Activated T-cell treated with anti-CD3 and anti-CD28 coated beads, Interleukin-2, amount 50 U/mL, for 72 hours (primary cell): ENCODE results near the gene IGSF9B. TPM values are rescaled to one million over a fixed set of nuclear protein-coding genes. Genes with fewer than 3 reads are reported as not detected.
A peak's percentile ranks its signal among the peaks of the same experiment; 100 is the strongest.

Experiments used
- ATAC-seq, 2 donors: fragments of 150-1000 bp; cut with Tn5 transposase; replicated peaks in 1 of 2; 2 replicates each; pipeline ENCODE4 v1.10.0; 2021; ENCODE audit warnings: moderate library complexity in 2 of 2, mild to moderate bottlenecking in 1 of 2
- DNase-seq, 2 donors: peaks; one replicate each; pipeline ENCODE4 v3.0.0; 2021 to 2022; ENCODE audit warnings: mixed read lengths in 1 of 2
- H3K27ac Mint-ChIP-seq: one replicate; pipeline ENCODE4 v1.8.0; 2022; ENCODE audit warnings: mild to moderate bottlenecking, moderate library complexity, mixed read lengths
- H3K27me3 Mint-ChIP-seq: one replicate; pipeline ENCODE4 v1.8.0; 2022; ENCODE audit warnings: low read depth, mixed read lengths
- H3K36me3 Mint-ChIP-seq, 2 donors: one replicate each; pipeline ENCODE4 v1.8.0; 2022; ENCODE audit warnings: mixed read lengths in 2 of 2, mild to moderate bottlenecking in 1 of 2; ENCODE audit not compliant: insufficient read depth in 2 of 2
- H3K4me1 Mint-ChIP-seq: one replicate; pipeline ENCODE4 v1.8.0; 2022; ENCODE audit warnings: low read depth, mixed read lengths
- H3K4me3 Mint-ChIP-seq, 2 donors: one replicate each; pipeline ENCODE4 v1.8.0; 2022; ENCODE audit warnings: mild to moderate bottlenecking in 2 of 2, mixed read lengths in 2 of 2, moderate library complexity in 2 of 2
- H3K9me3 Mint-ChIP-seq, 2 donors: one replicate each; pipeline ENCODE4 v1.8.0; 2022; ENCODE audit warnings: mixed read lengths in 2 of 2
- total RNA-seq, 2 donors: library from RNA; stranded (reverse); gene quantifications; one replicate each; pipeline ENCODE4 v1.2.3, GENCODE V29; 2022

The IGSF9B gene
- total RNA-seq, 2 donors from 2014 or later = 81.8 to 87.0 TPM

DNA sequence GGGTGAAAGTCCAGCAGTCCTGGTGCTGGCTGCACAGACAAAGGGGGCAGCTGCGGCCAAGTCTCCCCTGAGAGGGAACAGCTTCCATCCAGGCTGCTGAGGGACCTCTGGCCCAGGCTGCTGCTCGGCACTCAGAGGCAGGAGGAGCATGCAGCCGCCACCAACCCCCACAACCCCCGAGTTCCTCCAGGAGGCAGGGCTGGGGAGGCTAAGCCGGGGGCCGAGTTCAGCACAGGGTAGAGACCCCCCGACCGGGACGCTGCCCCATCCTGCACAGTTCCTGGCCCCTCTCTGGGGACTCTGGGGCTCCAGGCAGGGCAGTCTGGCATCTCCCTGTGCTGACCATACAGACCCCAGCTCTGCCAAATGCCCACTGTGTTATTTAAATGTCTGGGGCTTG lies 20.2 kb downstream of the IGSF9B start:
- Mint-ChIP-seq H3K9me3 (peaks cover 0 to 2% of the 10 kb centered on the region in 2 donors), H3K27ac (no peak overlapping the region), H3K27me3 (no peaks in the 10 kb centered on the region), H3K36me3 (peaks cover 12 to 24% of the 10 kb centered on the region in 2 donors), H3K4me1 (peaks cover 5% of the 10 kb centered on the region), H3K4me3 (no peak overlapping the region)
- DNase-seq = no peak
- ATAC-seq = no peak

DNA sequence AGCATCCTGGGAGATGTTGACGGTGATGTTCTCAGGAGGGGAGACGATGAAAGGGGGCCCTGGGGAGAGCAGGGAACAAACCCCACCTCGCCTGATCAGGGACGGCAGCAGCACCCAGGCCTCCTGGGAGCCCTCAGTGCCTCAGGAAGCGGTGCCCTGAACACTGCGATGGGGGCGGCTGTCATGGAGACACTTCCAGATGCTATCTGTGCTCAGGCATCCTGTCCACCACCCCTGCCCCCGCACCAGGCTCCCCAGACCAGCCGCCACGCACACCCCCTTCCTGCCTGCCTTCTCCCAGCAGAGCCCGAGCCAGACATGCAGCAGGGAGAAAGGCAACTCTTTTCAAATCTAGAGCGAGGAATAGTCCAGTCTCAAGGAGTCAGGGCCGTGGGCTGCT lies 20.6 kb downstream of the IGSF9B start:
- peaks cover 0 to 2% of the 10 kb centered on the region in 2 donors for H3K9me3 Mint-ChIP-seq
- ATAC-seq (no peak), DNase-seq (no peak)
- H3K27me3 Mint-ChIP-seq = no peaks in the 10 kb centered on the region
- H3K4me1 Mint-ChIP-seq = peaks cover 5% of the 10 kb centered on the region
- H3K27ac Mint-ChIP-seq = no peak overlapping the region
- no peak overlapping the region for H3K4me3 Mint-ChIP-seq
- peaks cover 12 to 22% of the 10 kb centered on the region in 2 donors for H3K36me3 Mint-ChIP-seq

DNA sequence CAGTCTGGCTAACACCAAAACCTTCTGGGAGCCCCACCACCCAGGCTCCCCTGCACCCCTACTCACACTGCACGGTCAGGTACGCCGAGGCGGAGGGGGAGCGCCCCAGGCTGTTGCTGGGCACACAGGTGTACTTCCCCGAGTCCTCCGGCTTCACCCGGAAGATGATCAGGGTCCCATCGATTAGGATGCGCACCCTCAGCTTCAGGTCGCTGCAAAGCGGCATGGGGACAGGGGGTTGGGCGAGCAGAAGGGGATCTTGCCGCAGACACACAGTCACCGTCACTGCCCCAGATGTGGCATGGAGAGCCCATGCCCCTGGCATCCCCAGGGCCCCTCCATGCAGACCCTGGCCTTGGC lies 21.2 kb downstream of the IGSF9B start:
- Mint-ChIP-seq H3K36me3 (peaks cover 11 to 19% of the 10 kb centered on the region in 2 donors), H3K4me1 (peaks cover 8% of the 10 kb centered on the region), H3K27ac (no peak overlapping the region), H3K4me3 (no peak overlapping the region), H3K27me3 (no peaks in the 10 kb centered on the region), H3K9me3 (peaks cover 0 to 2% of the 10 kb centered on the region in 2 donors)
- DNase-seq (no peak), ATAC-seq (no peak)

DNA sequence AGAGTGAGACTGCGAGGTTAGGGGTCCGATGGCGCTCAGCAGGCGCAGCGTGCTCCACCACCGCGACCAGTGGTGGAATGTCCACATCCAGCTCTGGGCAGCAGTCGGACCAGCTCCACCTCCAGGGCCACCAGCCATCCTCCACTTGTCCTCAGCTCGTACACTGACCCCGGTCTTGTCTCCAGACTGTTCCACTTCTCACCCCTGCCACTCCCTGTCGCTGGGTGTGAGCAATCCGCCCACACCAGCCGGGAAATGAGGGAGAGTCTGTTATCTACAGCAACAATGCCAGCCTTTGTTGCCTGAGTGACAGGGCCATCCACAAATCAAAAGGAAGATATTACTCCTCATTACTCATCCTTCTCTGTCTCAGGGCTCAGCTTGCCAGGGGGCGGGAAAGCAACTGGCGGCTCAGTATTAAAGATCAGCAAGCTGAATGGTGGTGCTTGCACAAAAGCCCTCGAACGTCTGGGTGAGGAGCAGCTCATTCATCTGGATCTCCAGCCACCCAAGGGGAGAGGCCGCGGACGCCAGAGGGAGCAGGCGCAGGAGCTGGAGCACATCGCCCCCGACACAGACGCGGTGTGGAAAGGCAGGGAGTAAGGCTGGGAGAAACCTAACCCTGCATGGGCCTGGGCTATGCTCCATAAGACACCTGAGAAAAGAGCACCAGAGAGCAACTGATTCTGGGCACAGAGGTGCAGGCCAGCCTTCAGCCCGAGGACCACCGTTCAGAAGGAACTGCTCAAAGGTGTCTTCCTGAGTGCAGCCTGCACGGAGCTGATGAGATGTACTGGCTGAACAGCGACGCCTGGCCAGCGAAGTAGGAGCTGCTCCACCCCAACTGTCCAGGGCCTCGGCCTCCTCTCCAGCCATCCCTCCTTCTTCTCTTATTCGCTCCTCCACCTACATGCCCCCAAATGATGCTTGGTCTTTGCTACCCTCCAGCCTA lies 21.9 kb downstream of the IGSF9B start:
- Mint-ChIP-seq H3K27me3 (no peaks in the 10 kb centered on the region), H3K4me3 (no peak overlapping the region), H3K9me3 (no peaks in the 10 kb centered on the region), H3K27ac (no peak overlapping the region), H3K4me1 (peaks cover 13% of the 10 kb centered on the region), H3K36me3 (peaks cover 4 to 13% of the 10 kb centered on the region in 2 donors)
- no peak for DNase-seq
- peak; percentile 25 to 48 for ATAC-seq

DNA sequence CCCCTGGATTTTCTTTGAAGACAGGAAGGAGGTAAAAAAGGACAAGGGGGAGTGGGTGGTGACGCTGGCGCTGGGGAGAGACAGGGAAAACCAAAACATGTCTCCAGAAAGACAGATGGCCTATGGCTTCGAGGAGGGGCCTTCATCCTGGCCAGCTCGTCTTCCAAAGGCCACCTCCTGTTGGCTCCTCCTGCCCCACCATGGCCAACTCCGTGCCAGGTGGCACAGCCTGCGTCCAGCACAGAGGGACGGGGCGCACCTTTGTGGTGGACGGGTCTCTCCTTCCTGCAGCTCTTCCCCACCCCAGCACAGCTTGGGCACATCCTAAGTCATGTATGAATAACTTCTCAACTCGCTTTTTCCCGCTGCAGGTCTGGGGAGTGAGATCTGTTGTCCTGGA lies 22.7 kb downstream of the IGSF9B start:
- Mint-ChIP-seq H3K4me1 (peaks cover 17% of the 10 kb centered on the region), H3K36me3 (peaks cover 0 to 6% of the 10 kb centered on the region in 2 donors), H3K4me3 (no peak overlapping the region), H3K27me3 (no peaks in the 10 kb centered on the region), H3K27ac (no peak overlapping the region), H3K9me3 (no peaks in the 10 kb centered on the region)
- ATAC-seq (no peak), DNase-seq (no peak)

DNA sequence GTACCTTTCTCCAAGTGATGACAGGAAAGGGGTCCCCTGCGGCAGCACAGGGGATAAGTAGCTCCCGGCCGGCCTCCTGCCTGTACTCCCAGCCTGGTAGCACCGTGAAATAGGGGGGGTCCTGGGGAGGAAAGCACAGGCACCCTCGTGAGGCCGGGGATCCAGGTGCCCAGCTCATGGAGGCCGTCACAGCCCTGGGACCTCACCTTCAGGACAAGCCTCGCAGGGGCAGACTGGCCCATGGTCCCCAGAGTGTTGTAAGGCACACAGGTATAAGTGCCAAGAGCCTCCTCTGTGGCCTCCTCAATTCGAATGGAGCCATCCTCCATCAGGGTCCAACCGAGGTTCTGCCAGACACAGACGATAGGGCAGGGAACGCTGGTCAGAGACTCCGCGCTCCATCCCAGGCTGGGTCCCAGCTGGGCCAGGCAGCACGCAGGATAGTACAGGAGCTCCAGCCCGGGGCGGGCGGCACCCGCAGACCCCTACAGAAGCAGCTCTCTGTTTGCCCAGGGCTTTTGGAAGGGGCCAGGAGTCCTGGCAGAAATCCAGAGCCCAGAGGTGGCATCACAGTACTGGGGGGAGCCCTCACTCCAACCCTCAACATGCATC lies 25.2 kb downstream of the IGSF9B start:
- H3K36me3 Mint-ChIP-seq = peaks cover 0 to 4% of the 10 kb centered on the region in 2 donors
- no peak overlapping the region for H3K4me3 Mint-ChIP-seq
- no peaks in the 10 kb centered on the region for H3K9me3 Mint-ChIP-seq
- DNase-seq (no peak), ATAC-seq (no peak)
- peaks cover 35% of the 10 kb centered on the region for H3K4me1 Mint-ChIP-seq
- H3K27ac Mint-ChIP-seq = no peak overlapping the region
- H3K27me3 Mint-ChIP-seq = no peaks in the 10 kb centered on the region

DNA sequence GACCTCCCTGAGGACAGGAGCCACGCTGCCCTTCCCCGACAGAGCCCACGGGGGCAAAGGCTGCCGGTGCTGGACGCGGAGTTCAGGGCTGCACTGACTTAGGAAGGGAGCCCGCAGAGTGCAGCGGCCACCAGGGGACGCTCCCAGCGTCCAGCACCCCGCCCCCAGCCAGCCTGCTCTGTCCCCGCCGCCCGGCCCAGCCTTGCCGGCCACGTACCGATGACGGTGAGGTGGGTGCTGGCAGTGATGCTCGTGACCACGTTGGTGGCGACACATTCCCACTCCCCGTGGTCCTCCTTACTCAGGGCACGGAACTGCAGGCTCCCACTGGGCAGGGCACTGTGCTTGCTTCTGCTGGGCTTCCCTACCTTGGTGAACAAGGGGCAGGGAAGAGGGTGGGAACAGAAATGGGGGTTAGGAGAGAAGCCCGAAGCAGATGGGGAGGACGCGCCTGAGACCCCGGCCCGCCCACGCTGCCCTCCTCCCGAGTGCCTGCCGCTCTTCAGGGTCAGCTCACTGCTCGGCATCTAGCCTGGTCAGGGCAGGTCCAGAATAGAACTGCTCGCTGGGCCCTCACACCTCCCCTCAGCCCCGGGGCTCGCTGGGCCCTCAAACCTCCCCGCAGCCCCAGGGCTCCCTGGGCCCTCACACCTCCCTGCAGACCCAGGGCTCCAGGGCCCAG lies 25.9 kb downstream of the IGSF9B start:
- ATAC-seq = no peak
- no peak overlapping the region for H3K4me3 Mint-ChIP-seq
- H3K9me3 Mint-ChIP-seq = no peaks in the 10 kb centered on the region
- H3K27me3 Mint-ChIP-seq = no peaks in the 10 kb centered on the region
- H3K36me3 Mint-ChIP-seq = peaks cover 0 to 2% of the 10 kb centered on the region in 2 donors
- no peak overlapping the region for H3K27ac Mint-ChIP-seq
- DNase-seq = no peak
- H3K4me1 Mint-ChIP-seq = peaks cover 35% of the 10 kb centered on the region

DNA sequence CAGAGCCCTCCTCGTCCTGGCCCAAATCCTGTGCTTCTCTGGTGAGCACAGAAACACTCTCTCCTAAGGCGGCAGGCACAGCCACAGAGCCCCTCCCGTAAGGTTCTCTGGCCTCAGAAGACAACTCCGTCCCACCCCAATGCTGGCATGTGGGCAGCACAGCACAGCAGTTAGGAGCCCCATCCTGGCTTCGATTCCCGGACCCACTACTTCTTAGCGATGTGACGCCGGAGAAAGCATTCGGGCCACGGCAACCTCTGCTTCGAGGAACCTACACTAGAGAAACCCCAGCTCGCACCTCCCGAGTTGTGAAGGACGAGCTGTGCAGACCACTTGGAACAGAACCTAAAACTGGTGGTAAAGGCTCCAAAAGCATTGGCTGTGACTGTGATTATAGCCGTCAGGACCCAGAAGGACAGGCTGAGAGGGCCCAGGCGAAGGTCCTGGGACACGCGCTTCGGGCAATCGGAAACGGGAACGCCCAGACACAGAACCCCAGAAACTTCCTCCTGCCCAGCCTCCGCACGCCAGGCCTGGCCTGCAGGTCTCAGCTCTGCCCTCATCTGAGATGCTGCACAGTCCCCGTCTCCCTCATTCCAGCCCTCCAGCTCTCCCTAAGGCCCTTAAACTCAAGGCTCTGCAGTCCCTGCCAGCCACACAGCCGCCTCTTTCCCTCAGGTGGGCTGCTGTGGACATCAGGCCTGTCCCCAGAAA lies 26.6 kb downstream of the IGSF9B start:
- H3K9me3 Mint-ChIP-seq = no peaks in the 10 kb centered on the region
- H3K4me1 Mint-ChIP-seq = peaks cover 35% of the 10 kb centered on the region
- H3K36me3 Mint-ChIP-seq = peaks cover 0 to 8% of the 10 kb centered on the region in 2 donors
- H3K27me3 Mint-ChIP-seq = no peaks in the 10 kb centered on the region
- DNase-seq (no peak), ATAC-seq (no peak)
- H3K4me3 Mint-ChIP-seq = peak overlapping the region in 1 of 2 donors; percentile 22
- H3K27ac Mint-ChIP-seq = no peak overlapping the region

DNA sequence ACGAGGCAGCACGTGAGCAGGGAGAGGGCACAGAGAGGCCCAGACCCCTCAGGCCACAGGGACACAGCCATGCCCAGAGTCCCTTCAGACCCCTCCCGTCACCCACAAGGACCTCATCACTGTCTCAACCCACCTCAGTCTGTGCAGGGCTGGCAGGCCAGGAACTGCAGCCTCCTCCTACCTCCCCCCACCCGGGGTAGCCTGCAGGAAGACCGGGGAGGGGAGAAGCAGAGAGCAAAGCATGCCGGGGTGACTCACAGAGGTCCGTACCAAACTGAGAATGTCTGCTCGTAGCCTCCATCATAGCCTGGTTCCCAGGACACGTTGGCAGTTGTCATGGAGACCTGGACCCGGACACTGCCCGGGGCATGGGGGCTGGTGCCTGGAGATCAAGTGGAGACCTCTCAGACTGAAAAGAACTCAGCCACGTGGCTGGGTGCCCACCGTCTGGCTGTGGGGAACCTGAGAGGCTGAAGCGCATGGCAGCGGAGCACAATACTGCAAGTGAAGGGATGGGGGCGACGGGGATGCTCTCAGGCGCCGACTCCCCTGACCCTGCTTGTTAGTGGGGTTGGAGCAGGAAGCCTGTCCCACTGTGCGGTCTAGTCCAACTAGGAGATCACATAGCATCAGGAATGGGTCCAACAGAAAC lies 27.2 kb downstream of the IGSF9B start:
- H3K27ac Mint-ChIP-seq = peak overlapping the region; percentile 88
- DNase-seq (peak; percentile 30 to 32), ATAC-seq (peak; percentile 1)
- H3K9me3 Mint-ChIP-seq = no peaks in the 10 kb centered on the region
- H3K4me1 Mint-ChIP-seq = peaks cover 35% of the 10 kb centered on the region
- H3K36me3 Mint-ChIP-seq = peaks cover 0 to 11% of the 10 kb centered on the region in 2 donors
- H3K4me3 Mint-ChIP-seq = peak overlapping the region; percentile 74 to 85
- H3K27me3 Mint-ChIP-seq = no peaks in the 10 kb centered on the region

DNA sequence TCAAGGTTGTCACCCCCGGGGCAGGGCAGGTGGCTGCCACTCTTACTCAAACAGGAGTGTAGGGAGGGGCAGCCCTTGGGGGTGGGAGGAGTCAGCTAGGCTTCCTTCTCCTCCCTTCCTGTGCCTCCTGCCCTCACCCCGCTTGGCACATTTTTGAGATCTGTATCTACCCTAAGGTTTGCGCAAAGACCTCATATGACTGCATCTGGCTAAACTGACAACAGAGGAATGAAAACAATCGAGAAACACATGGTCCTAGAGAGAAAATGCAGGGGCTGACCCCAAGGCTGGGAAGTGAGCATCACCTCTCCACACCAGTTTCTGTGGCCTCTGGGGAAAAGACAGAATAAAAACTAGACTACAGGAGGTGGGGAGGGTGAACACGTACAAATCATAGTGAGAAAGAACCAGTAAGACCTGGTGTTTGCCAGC lies 28.1 kb downstream of the IGSF9B start:
- Mint-ChIP-seq H3K4me1 (peaks cover 35% of the 10 kb centered on the region), H3K36me3 (peaks cover 0 to 14% of the 10 kb centered on the region in 2 donors), H3K27me3 (no peaks in the 10 kb centered on the region), H3K9me3 (no peaks in the 10 kb centered on the region), H3K4me3 (peak overlapping the region; percentile 74 to 85), H3K27ac (peak overlapping the region; percentile 88)
- ATAC-seq (peak; percentile 86 to 87), DNase-seq (peak; percentile 77 to 91)

DNA sequence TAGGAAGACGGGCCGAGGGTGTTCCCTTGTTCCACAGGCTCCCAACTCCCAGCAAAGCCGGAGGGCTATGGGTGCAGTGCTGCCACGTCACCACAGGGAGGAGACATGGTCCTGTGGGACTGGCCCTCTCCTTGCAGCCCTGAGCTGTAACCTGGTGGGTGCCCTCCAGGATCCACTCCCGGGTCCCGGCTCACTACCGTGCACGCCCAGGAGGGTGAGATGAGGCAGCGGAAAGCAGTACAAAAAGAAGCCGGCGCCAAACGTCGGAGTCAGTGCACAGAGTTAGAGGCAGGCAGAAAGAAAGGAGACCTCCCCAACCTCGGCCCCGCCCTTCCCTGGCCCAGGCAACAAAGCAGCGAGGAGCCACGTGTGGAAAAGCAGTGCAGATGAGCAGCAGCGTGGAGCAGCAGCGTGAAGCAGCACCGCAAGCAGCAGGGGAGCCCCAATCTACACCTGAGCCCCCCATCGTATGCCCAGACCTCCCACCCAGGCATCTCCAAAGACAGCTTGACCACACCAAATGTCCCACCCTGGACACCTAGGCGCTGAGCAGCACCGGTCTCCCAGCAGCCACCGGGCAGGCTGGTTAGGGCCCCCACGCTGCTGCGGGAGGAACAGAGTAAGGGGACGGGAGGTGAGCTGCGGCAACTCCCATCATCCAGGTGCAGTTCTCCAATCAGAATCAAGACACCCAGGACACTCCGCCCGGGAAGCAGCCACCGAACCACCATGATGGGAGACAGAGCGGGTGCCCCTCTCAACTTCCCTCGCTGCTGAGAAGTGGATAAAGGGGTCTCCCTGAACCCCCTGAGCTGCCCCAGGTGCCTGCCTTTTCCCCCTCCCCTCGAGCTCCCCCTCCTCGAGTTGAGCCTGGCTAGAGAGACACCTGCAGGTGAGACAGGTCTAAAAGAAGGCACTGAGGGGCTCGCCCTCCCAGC lies 28.8 kb downstream of the IGSF9B start:
- Mint-ChIP-seq H3K27me3 (no peaks in the 10 kb centered on the region), H3K4me3 (peak overlapping the region; percentile 74 to 85), H3K9me3 (no peaks in the 10 kb centered on the region), H3K4me1 (peaks cover 35% of the 10 kb centered on the region), H3K27ac (peak overlapping the region; percentile 84), H3K36me3 (peaks cover 0 to 15% of the 10 kb centered on the region in 2 donors)
- ATAC-seq = peak; percentile 17 to 33
- peak; percentile 71 to 75 for DNase-seq
